Measurements from ENCODE around the gene AKAP9.
A peak's percentile ranks its signal among the peaks of the same experiment; 100 is the strongest.
"Not testable (repeated sequence)": the region's sequence is repeated elsewhere in the genome, so short reads cannot be mapped to it uniquely, and the experiment has no call there.

AKAP9 gene

GRCh38 chr7:91947948-91948347 is 7.3 kb downstream of the AKAP9 start:
- Histone ChIP-seq H3K36me3 (ENCODE audit: control insufficient read depth, insufficient read depth, low read length) (no peaks in the 10 kb centered on the region), H3K9ac (ENCODE audit: low read length) (no peak overlapping the region), H3K56ac (ENCODE audit: low read length) (no peak overlapping the region), H3K4me1 (ENCODE audit: control insufficient read depth, low read depth, low read length) (no peaks in the 10 kb centered on the region), H2BK5ac (ENCODE audit: low read length) (no peak overlapping the region), H3K4ac (ENCODE audit: low read depth, low read length) (no peak overlapping the region), H3K27me3 (ENCODE audit: insufficient read depth, low read length, poor library complexity) (no peaks in the 10 kb centered on the region), H4K8ac (ENCODE audit: low read depth, low read length) (no peak overlapping the region), H3K27ac (ENCODE audit: low read depth, low read length) (no peak overlapping the region), H3K23ac (ENCODE audit: low read length) (no peak overlapping the region), H3K18ac (ENCODE audit: low read length) (no peak overlapping the region), H2BK120ac (ENCODE audit: low read depth, low read length) (no peak overlapping the region), H3K4me3 (ENCODE audit: low read length) (no peak overlapping the region), H2BK15ac (replicated peaks; ENCODE audit: low read depth) (no peak overlapping the region), H3K79me1 (ENCODE audit: low read length) (peaks cover 7% of the 10 kb centered on the region), H3K79me2 (ENCODE audit: control insufficient read depth, insufficient read depth, low read length) (peaks cover 11% of the 10 kb centered on the region), H4K5ac (ENCODE audit: low read length) (no peak overlapping the region), H2AK5ac (ENCODE audit: low read length) (no peak overlapping the region), H3K4me2 (ENCODE audit: low read length) (no peak overlapping the region)
- WGBS (ENCODE audit: extremely low coverage, insufficient coverage, low lambda C conversion rate), result no CpG with 5 or more reads among the region's 1 CpG
- DNase-seq, result no peak

- no peak overlapping the region for H2BK5ac ChIP-seq (ENCODE audit: low read length)
- no peak overlapping the region for H3K4ac ChIP-seq (ENCODE audit: low read depth, low read length)
- peak; percentile 11 for DNase-seq
- no peak overlapping the region for H2BK120ac ChIP-seq (ENCODE audit: low read depth, low read length)
- H4K5ac ChIP-seq (ENCODE audit: low read length), result no peak overlapping the region
- H3K27ac ChIP-seq (ENCODE audit: low read depth, low read length), result no peak overlapping the region
- no CpG with 5 or more reads among the region's 1 CpG for WGBS (ENCODE audit: extremely low coverage, insufficient coverage, low lambda C conversion rate)
- H3K36me3 ChIP-seq (ENCODE audit: control insufficient read depth, insufficient read depth, low read length), result no peaks in the 10 kb centered on the region
- H3K79me2 ChIP-seq (ENCODE audit: control insufficient read depth, insufficient read depth, low read length), result peaks cover 13% of the 10 kb centered on the region
- no peak overlapping the region for H4K8ac ChIP-seq (ENCODE audit: low read depth, low read length)
- no peak overlapping the region for H3K56ac ChIP-seq (ENCODE audit: low read length)
- H2BK15ac ChIP-seq (replicated peaks; ENCODE audit: low read depth), result no peak overlapping the region
- H3K27me3 ChIP-seq (ENCODE audit: insufficient read depth, low read length, poor library complexity), result no peaks in the 10 kb centered on the region
- H3K23ac ChIP-seq (ENCODE audit: low read length), result no peak overlapping the region
- H3K79me1 ChIP-seq (ENCODE audit: low read length), result peaks cover 7% of the 10 kb centered on the region
- no peaks in the 10 kb centered on the region for H3K4me1 ChIP-seq (ENCODE audit: control insufficient read depth, low read depth, low read length)
- H3K9ac ChIP-seq (ENCODE audit: low read length), result no peak overlapping the region
- no peak overlapping the region for H3K4me2 ChIP-seq (ENCODE audit: low read length)
- H2AK5ac ChIP-seq (ENCODE audit: low read length), result no peak overlapping the region
- H3K4me3 ChIP-seq (ENCODE audit: low read length), result no peak overlapping the region
- H3K18ac ChIP-seq (ENCODE audit: low read length), result no peak overlapping the region
Observed at GRCh38 chr7:91949221-91950009, 8.8 kb downstream of the AKAP9 start.

GRCh38 chr7:91953618-91954017 is 13.0 kb downstream of the AKAP9 start:
- no CpG with 5 or more reads among the region's 3 CpGs for WGBS (ENCODE audit: extremely low coverage, insufficient coverage, low lambda C conversion rate)
- H3K9ac ChIP-seq (ENCODE audit: low read length), result no peak overlapping the region
- no peak overlapping the region for H3K4me2 ChIP-seq (ENCODE audit: low read length)
- peak; percentile 13 for DNase-seq
- peaks cover 6% of the 10 kb centered on the region for H3K79me2 ChIP-seq (ENCODE audit: control insufficient read depth, insufficient read depth, low read length)
- no peak overlapping the region for H2AK5ac ChIP-seq (ENCODE audit: low read length)
- no peak overlapping the region for H3K4me3 ChIP-seq (ENCODE audit: low read length)
- H3K56ac ChIP-seq (ENCODE audit: low read length), result no peak overlapping the region
- H3K4me1 ChIP-seq (ENCODE audit: control insufficient read depth, low read depth, low read length), result no peaks in the 10 kb centered on the region
- H2BK5ac ChIP-seq (ENCODE audit: low read length), result no peak overlapping the region
- H3K18ac ChIP-seq (ENCODE audit: low read length), result no peak overlapping the region
- H4K5ac ChIP-seq (ENCODE audit: low read length), result no peak overlapping the region
- no peaks in the 10 kb centered on the region for H3K27me3 ChIP-seq (ENCODE audit: insufficient read depth, low read length, poor library complexity)
- no peak overlapping the region for H3K23ac ChIP-seq (ENCODE audit: low read length)
- peaks cover 4% of the 10 kb centered on the region for H3K79me1 ChIP-seq (ENCODE audit: low read length)
- no peak overlapping the region for H3K27ac ChIP-seq (ENCODE audit: low read depth, low read length)
- no peak overlapping the region for H2BK15ac ChIP-seq (replicated peaks; ENCODE audit: low read depth)
- H3K4ac ChIP-seq (ENCODE audit: low read depth, low read length), result no peak overlapping the region
- no peaks in the 10 kb centered on the region for H3K36me3 ChIP-seq (ENCODE audit: control insufficient read depth, insufficient read depth, low read length)
- no peak overlapping the region for H4K8ac ChIP-seq (ENCODE audit: low read depth, low read length)
- no peak overlapping the region for H2BK120ac ChIP-seq (ENCODE audit: low read depth, low read length)

- H3K23ac ChIP-seq (ENCODE audit: low read length); H3K4me2 ChIP-seq (ENCODE audit: low read length); H3K27ac ChIP-seq (ENCODE audit: low read depth, low read length); H4K8ac ChIP-seq (ENCODE audit: low read depth, low read length); H3K36me3 ChIP-seq (ENCODE audit: control insufficient read depth, insufficient read depth, low read length); H2BK5ac ChIP-seq (ENCODE audit: low read length); H3K27me3 ChIP-seq (ENCODE audit: insufficient read depth, low read length, poor library complexity); H2BK120ac ChIP-seq (ENCODE audit: low read depth, low read length); H4K5ac ChIP-seq (ENCODE audit: low read length); H3K4me1 ChIP-seq (ENCODE audit: control insufficient read depth, low read depth, low read length); H3K56ac ChIP-seq (ENCODE audit: low read length); H2AK5ac ChIP-seq (ENCODE audit: low read length); H2BK15ac ChIP-seq (replicated peaks; ENCODE audit: low read depth); DNase-seq; H3K79me1 ChIP-seq (ENCODE audit: low read length); H3K18ac ChIP-seq (ENCODE audit: low read length); H3K9ac ChIP-seq (ENCODE audit: low read length); H3K4ac ChIP-seq (ENCODE audit: low read depth, low read length); H3K4me3 ChIP-seq (ENCODE audit: low read length); H3K79me2 ChIP-seq (ENCODE audit: control insufficient read depth, insufficient read depth, low read length): not testable (repeated sequence)
- WGBS (ENCODE audit: extremely low coverage, insufficient coverage, low lambda C conversion rate), result no CpG with 5 or more reads among the region's 2 CpGs
Observed at GRCh38 chr7:91956464-91956863, 15.8 kb downstream of the AKAP9 start.

- H3K18ac ChIP-seq (ENCODE audit: low read length), result no peak overlapping the region
- H3K56ac ChIP-seq (ENCODE audit: low read length), result no peak overlapping the region
- H4K5ac ChIP-seq (ENCODE audit: low read length), result no peak overlapping the region
- no peak overlapping the region for H2BK5ac ChIP-seq (ENCODE audit: low read length)
- no peaks in the 10 kb centered on the region for H3K36me3 ChIP-seq (ENCODE audit: control insufficient read depth, insufficient read depth, low read length)
- H3K4me2 ChIP-seq (ENCODE audit: low read length), result no peak overlapping the region
- no peak overlapping the region for H4K8ac ChIP-seq (ENCODE audit: low read depth, low read length)
- no CpG with 5 or more reads among the region's 1 CpG for WGBS (ENCODE audit: extremely low coverage, insufficient coverage, low lambda C conversion rate)
- H2AK5ac ChIP-seq (ENCODE audit: low read length), result no peak overlapping the region
- no peaks in the 10 kb centered on the region for H3K27me3 ChIP-seq (ENCODE audit: insufficient read depth, low read length, poor library complexity)
- H2BK120ac ChIP-seq (ENCODE audit: low read depth, low read length), result no peak overlapping the region
- H3K4me1 ChIP-seq (ENCODE audit: control insufficient read depth, low read depth, low read length), result no peaks in the 10 kb centered on the region
- no peak for DNase-seq
- H3K27ac ChIP-seq (ENCODE audit: low read depth, low read length), result no peak overlapping the region
- H3K23ac ChIP-seq (ENCODE audit: low read length), result no peak overlapping the region
- H3K4ac ChIP-seq (ENCODE audit: low read depth, low read length), result no peak overlapping the region
- H2BK15ac ChIP-seq (replicated peaks; ENCODE audit: low read depth), result no peak overlapping the region
- H3K9ac ChIP-seq (ENCODE audit: low read length), result no peak overlapping the region
- peaks cover 3% of the 10 kb centered on the region for H3K79me1 ChIP-seq (ENCODE audit: low read length)
- no peak overlapping the region for H3K4me3 ChIP-seq (ENCODE audit: low read length)
- peaks cover 4% of the 10 kb centered on the region for H3K79me2 ChIP-seq (ENCODE audit: control insufficient read depth, insufficient read depth, low read length)
Observed at GRCh38 chr7:91957232-91957631, 16.6 kb downstream of the AKAP9 start.

- Histone ChIP-seq H3K4me2 (ENCODE audit: low read length) (no peak overlapping the region), H3K4me1 (ENCODE audit: control insufficient read depth, low read depth, low read length) (no peaks in the 10 kb centered on the region), H2BK120ac (ENCODE audit: low read depth, low read length) (no peak overlapping the region), H2BK15ac (replicated peaks; ENCODE audit: low read depth) (no peak overlapping the region), H3K4ac (ENCODE audit: low read depth, low read length) (no peak overlapping the region), H3K27ac (ENCODE audit: low read depth, low read length) (no peak overlapping the region), H3K36me3 (ENCODE audit: control insufficient read depth, insufficient read depth, low read length) (no peaks in the 10 kb centered on the region), H3K79me2 (ENCODE audit: control insufficient read depth, insufficient read depth, low read length) (peaks cover 4% of the 10 kb centered on the region), H4K5ac (ENCODE audit: low read length) (no peak overlapping the region), H3K9ac (ENCODE audit: low read length) (no peak overlapping the region), H3K79me1 (ENCODE audit: low read length) (peaks cover under 1% of the 10 kb centered on the region), H3K27me3 (ENCODE audit: insufficient read depth, low read length, poor library complexity) (no peaks in the 10 kb centered on the region), H2BK5ac (ENCODE audit: low read length) (no peak overlapping the region), H3K4me3 (ENCODE audit: low read length) (no peak overlapping the region), H2AK5ac (ENCODE audit: low read length) (no peak overlapping the region), H3K18ac (ENCODE audit: low read length) (no peak overlapping the region), H3K23ac (ENCODE audit: low read length) (no peak overlapping the region), H3K56ac (ENCODE audit: low read length) (no peak overlapping the region), H4K8ac (ENCODE audit: low read depth, low read length) (no peak overlapping the region)
- WGBS (ENCODE audit: extremely low coverage, insufficient coverage, low lambda C conversion rate), result no CpG with 5 or more reads among the region's 1 CpG
- no peak for DNase-seq
Observed at GRCh38 chr7:91957823-91958222, 17.2 kb downstream of the AKAP9 start.

Data from mesendoderm (in vitro differentiated cells).